Cardiac muscle cell (in vitro differentiated cells and primary cell): ENCODE results near the gene ABHD13. TPM values are rescaled to one million over a fixed set of nuclear protein-coding genes. Genes with fewer than 3 reads are reported as not detected.

Experiments
- DNase-seq, 2 donors: peaks; one replicate each; pipeline versions ENCODE4 v3.0.0 to v3.0.0-alpha.2; 2010 to 2017; ENCODE audit warnings: low read depth in 1 of 2, low spot score in 1 of 2
- H3K27ac ChIP-seq: fragments of 200-600 bp; sonication (generic); 2 replicates; pipeline ENCODE4 v1.5.1; 2016
- H3K27me3 ChIP-seq: fragments of 200-600 bp; sonication (generic); 2 replicates; pipeline ENCODE4 v1.6.0; 2016; ENCODE audit warnings: control low read depth
- H3K36me3 ChIP-seq: fragments of 200-600 bp; sonication (generic); 2 replicates; pipeline ENCODE4 v1.5.1; 2016; ENCODE audit warnings: control low read depth
- H3K4me1 ChIP-seq: fragments of 200-600 bp; sonication (generic); 2 replicates; pipeline ENCODE4 v1.8.1; 2017; ENCODE audit warnings: low read depth, mild to moderate bottlenecking, mixed run types
- H3K4me3 ChIP-seq: fragments of 200-600 bp; sonication (generic); 2 replicates; pipeline ENCODE4 v1.5.1; 2016; ENCODE audit warnings: mild to moderate bottlenecking
- H3K9me3 ChIP-seq: fragments of 200-600 bp; sonication (generic); 2 replicates; pipeline ENCODE4 v1.5.1; 2017; ENCODE audit warnings: low read depth, mild to moderate bottlenecking, control low read depth
- CTCF ChIP-seq: IDR thresholded peaks from 2 replicates; pipeline ENCODE4 v1.5.1; 2012; ENCODE audit warnings: low read depth, mild to moderate bottlenecking, low read length
- polyA plus RNA-seq: library from polyadenylated mRNA; unstranded; fragments of >200 nt; fragmentation: Nextera tagmentation; extraction: Ambion mirVana; gene quantifications from 2 replicates; pipeline ENCODE4 v1.2.1, GENCODE V29; 2016
- total RNA-seq: library from RNA; depleted of rRNA; stranded (reverse); fragments of >200 nt; gene quantifications from 2 replicates; pipeline ENCODE4 v1.2.3, GENCODE V29; 2016

ABHD13 gene
- total and polyA plus RNA-seq, 2 experiments from 2014 or later: 18.0 to 19.8 TPM

GRCh38 chr13:108276060-108276459, 57.9 kb downstream of the ABHD13 start:
- Histone ChIP-seq H3K4me3 (no peak overlapping the region), H3K27ac (no peak overlapping the region), H3K4me1 (no peaks in the 10 kb centered on the region), H3K9me3 (no peaks in the 10 kb centered on the region), H3K27me3 (no peaks in the 10 kb centered on the region), H3K36me3 (no peaks in the 10 kb centered on the region)
- DNase-seq: peak in 1 of 2 donors; percentile 45
- no peak for TF ChIP-seq CTCF

GRCh38 chr13:108278466-108278865, 60.3 kb downstream of the ABHD13 start:
- Histone ChIP-seq H3K27me3 (no peaks in the 10 kb centered on the region), H3K4me1 (no peaks in the 10 kb centered on the region)
- TF ChIP-seq CTCF: no peak

GRCh38 chr13:108281901-108282300, 63.7 kb downstream of the ABHD13 start:
- H3K27me3 ChIP-seq: no peaks in the 10 kb centered on the region
- no peak for TF ChIP-seq CTCF
- DNase-seq: peak in 1 of 2 donors; percentile 25
- no peak overlapping the region for H3K4me3 ChIP-seq
- H3K4me1 ChIP-seq: no peaks in the 10 kb centered on the region
- no peaks in the 10 kb centered on the region for H3K36me3 ChIP-seq
- H3K27ac ChIP-seq: no peak overlapping the region
- H3K9me3 ChIP-seq: no peaks in the 10 kb centered on the region

More at GRCh38 chr13:108278466-108278865, 60.3 kb downstream of the ABHD13 start:
- no peaks in the 10 kb centered on the region for H3K36me3 ChIP-seq
- no peaks in the 10 kb centered on the region for H3K9me3 ChIP-seq
- H3K4me3 ChIP-seq: no peak overlapping the region
- DNase-seq: no peak
- no peak overlapping the region for H3K27ac ChIP-seq

GRCh38 chr13:108283110-108283509, 64.9 kb downstream of the ABHD13 start:
- no peak for TF ChIP-seq CTCF
- H3K27ac ChIP-seq: no peak overlapping the region
- no peak overlapping the region for H3K4me3 ChIP-seq
- peak in 1 of 2 donors; percentile 14 for DNase-seq
- H3K9me3 ChIP-seq: no peaks in the 10 kb centered on the region
- H3K36me3 ChIP-seq: no peaks in the 10 kb centered on the region
- H3K4me1 ChIP-seq: no peaks in the 10 kb centered on the region
- no peaks in the 10 kb centered on the region for H3K27me3 ChIP-seq

Other genes starting within 250 kb of the ABHD13 start
- 9.9 and 16.2 TPM in 2 replicates for gene LIG4, start 2.9 kb upstream of the ABHD13 start, total RNA-seq
- gene LIG4, start 2.9 kb upstream of the ABHD13 start, polyA plus RNA-seq: 8.9 and 14.4 TPM in 2 replicates
- gene TNFSF13B, start 51.3 kb downstream of the ABHD13 start, total RNA-seq: 0.46 and 0.69 TPM in 2 replicates
- gene TNFSF13B, start 51.3 kb downstream of the ABHD13 start, polyA plus RNA-seq: 0.56 and 2.4 TPM in 2 replicates